GM12878 (cell line): ENCODE data around the gene SGCD. TPM values are rescaled to one million over a fixed set of nuclear protein-coding genes. Genes with fewer than 3 reads are reported as not detected.

Source experiments
- ATAC-seq: fragments of 200-7000 bp; cut with Tn5 transposase; 3 replicates; pipeline ENCODE4 v1.9.1; 2020; ENCODE audit warnings: mild to moderate bottlenecking, moderate library complexity
- BruUV-seq: library from RNA; stranded (reverse); fragments of 400-500 nt; replicated peaks from 2 replicates; lab custom pipeline; 2021; lab: Mats Ljungman, UMichigan
- CTCF ChIA-PET: fragments of 300-600 bp; sonication (Branson Sonifier 250); formaldehyde crosslinking; extraction: SDS; loops from one replicate; lab custom pipeline; 2021; ENCODE audit warnings: inconsistent platforms; lab: Yijun Ruan, JAX
- POLR2A ChIA-PET: fragments of 350-600 bp; formaldehyde crosslinking; extraction: SDS; loops from one replicate; lab custom pipeline; 2021; ENCODE audit warnings: inconsistent platforms; lab: Charles Lee
- RAD21 ChIA-PET: fragments of 300-600 bp; sonication (Branson Sonifier 250); formaldehyde crosslinking; loops from one replicate; lab custom pipeline; 2023; ENCODE audit warnings: antibody characterized with exemption; ENCODE audit not compliant: unreplicated experiment; lab: Charles Lee
- SMC1A ChIA-PET: fragments of 300-600 bp; sonication (Branson Sonifier 250); formaldehyde crosslinking; loops from one replicate; lab custom pipeline; 2023; ENCODE audit not compliant: unreplicated experiment, uncharacterized antibody; lab: Charles Lee
- DNase-seq: peaks from one replicate; pipeline ENCODE4 v3.0.0-alpha.2; 2011; ENCODE audit warnings: low read depth, low spot score
- FAIRE-seq: peaks from 3 replicates; lab custom pipeline; 2011; peaks lifted over from hg19 to GRCh38; lab: Jason Lieb, UNC
- H2AFZ ChIP-seq: 2 replicates; pipeline ENCODE4 v1.6.0; 2011; ENCODE audit warnings: low read depth, low read length, control low read depth; ENCODE audit not compliant: control insufficient read depth
- H3K27ac ChIP-seq: 2 replicates; pipeline ENCODE4 v1.5.1; 2011; ENCODE audit warnings: control low read depth; ENCODE audit not compliant: control insufficient read depth, insufficient read depth
- H3K27me3 ChIP-seq, 2 experiments: replicated peaks in 1 of 2; 2 replicates each; pipeline versions ENCODE4 v1.6.0 to v1.6.1; 2011; ENCODE audit warnings: low read length in 1 of 2; ENCODE audit not compliant: control insufficient read depth in 2 of 2, insufficient read depth in 2 of 2
- H3K36me3 ChIP-seq, 2 experiments: 2 replicates each; pipeline ENCODE4 v1.5.1; 2011; ENCODE audit warnings: low read length in 1 of 2; ENCODE audit not compliant: control insufficient read depth in 2 of 2, insufficient read depth in 2 of 2
- H3K4me1 ChIP-seq: 2 replicates; pipeline ENCODE4 v1.6.1; 2011; ENCODE audit warnings: mild to moderate bottlenecking, low read length, moderate library complexity, mixed read lengths; ENCODE audit not compliant: control insufficient read depth, insufficient read depth
- H3K4me2 ChIP-seq: 2 replicates; pipeline ENCODE4 v1.6.0; 2011; ENCODE audit warnings: control low read depth; ENCODE audit not compliant: control insufficient read depth, insufficient read depth
- H3K4me3 ChIP-seq: fragments of 200-600 bp; sonication (generic); 2 replicates; pipeline ENCODE4 v1.5.1; 2016
- H3K79me2 ChIP-seq: 2 replicates; pipeline ENCODE4 v1.6.0; 2011; ENCODE audit warnings: low read length; ENCODE audit not compliant: control insufficient read depth, insufficient read depth
- H3K9ac ChIP-seq: 2 replicates; pipeline ENCODE4 v1.8.0; 2011; ENCODE audit warnings: low read length, control low read depth, mixed read lengths; ENCODE audit not compliant: control insufficient read depth, insufficient read depth
- H3K9me3 ChIP-seq: replicated peaks from 3 replicates; pipeline ENCODE4 v1.5.1; 2011; ENCODE audit warnings: mild to moderate bottlenecking, low read length; ENCODE audit not compliant: control insufficient read depth, insufficient read depth
- H4K20me1 ChIP-seq: 2 replicates; pipeline ENCODE4 v1.6.0; 2011; ENCODE audit not compliant: control insufficient read depth, insufficient read depth
- BCLAF1 ChIP-seq: fragments of 450-650 bp; IDR thresholded peaks from 2 replicates; pipeline ENCODE4 v1.6.1; 2017; ENCODE audit warnings: antibody characterized with exemption, mild to moderate bottlenecking, moderate library complexity
- BRCA1 ChIP-seq: IDR thresholded peaks from 2 replicates; pipeline ENCODE4 v1.6.1; 2011; ENCODE audit warnings: low read depth, low read length, improper control_type of control experiment
- CHD1 ChIP-seq: IDR thresholded peaks from 2 replicates; pipeline ENCODE4 v1.6.1; 2012; ENCODE audit warnings: low read depth, low read length, improper control_type of control experiment
- ELK1 ChIP-seq: IDR thresholded peaks from 2 replicates; pipeline ENCODE4 v1.6.1; 2012; ENCODE audit warnings: low read depth, low read length, improper control_type of control experiment
- GABPA ChIP-seq: IDR thresholded peaks from 2 replicates; pipeline ENCODE4 v1.6.1; 2014; ENCODE audit warnings: antibody characterized with exemption, low read depth, mild to moderate bottlenecking, inconsistent platforms
- MEF2B ChIP-seq: fragments of 450-650 bp; IDR thresholded peaks from 2 replicates; pipeline ENCODE4 v1.6.1; 2018; ENCODE audit warnings: mild to moderate bottlenecking, moderate library complexity; ENCODE audit not compliant: partially characterized antibody, poor library complexity, severe bottlenecking
- NBN ChIP-seq: fragments of 450-650 bp; IDR thresholded peaks from 2 replicates; pipeline ENCODE4 v1.6.1; 2016
- RBBP5 ChIP-seq: fragments of 200-600 bp; sonication (generic); conservative IDR thresholded peaks from 2 replicates; pipeline ENCODE4 v1.6.1; 2016
- SPI1 ChIP-seq: IDR thresholded peaks from 2 replicates; pipeline ENCODE4 v1.6.1; 2011; ENCODE audit warnings: low read depth, mild to moderate bottlenecking, low read length, moderate library complexity, borderline replicate concordance; ENCODE audit not compliant: insufficient read depth
- TCF7 ChIP-seq: IDR thresholded peaks from 2 replicates; pipeline ENCODE4 v1.6.1; 2014; ENCODE audit warnings: antibody characterized with exemption, borderline replicate concordance
- YY1 ChIP-seq: IDR thresholded peaks from 2 replicates; pipeline ENCODE4 v1.6.1; 2011; ENCODE audit warnings: low read depth, mild to moderate bottlenecking, low read length
- ZNF274 ChIP-seq: IDR thresholded peaks from one replicate; pipeline ENCODE4 v1.8.0; 2011; ENCODE audit not compliant: insufficient read length, insufficient read depth
- WGBS: methylation state at CpG from one replicate; pipeline ENCODE4 v1.1.6; 2016; ENCODE audit warnings: low lambda C conversion rate; ENCODE audit not compliant: insufficient replicate concordance, insufficient coverage; ENCODE audit errors: missing lambda C conversion rate; 5-methylcytosine and 5-hydroxymethylcytosine counted together
- in situ Hi-C: fragments of 300-500 bp; cut with MboI; formaldehyde crosslinking; loops from 9 replicates; pipeline ENCODE4 v1.14.3; 2018; ENCODE audit warnings: mixed read lengths
- intact Hi-C: fragments of 100-400 bp; cut with micrococcal nuclease; formaldehyde crosslinking; loops from one replicate; pipeline ENCODE4 v1.14.2; 2022; ENCODE audit not compliant: unreplicated experiment
- polyA plus RNA-seq, 11 experiments: library from polyadenylated mRNA; depleted of rRNA in 4 of 11; unstranded in 6 of 11; stranded (reverse) in 5 of 11; fragments of >200 nt; fragmentation: Nextera tagmentation in 4 of 11; fragmentation: Illumina TruSeq in 1 of 11; extraction: Ambion mirVana in 4 of 11; extraction: Trizol in 1 of 11; gene quantifications; 1 replicate in 1 of 11; 2 replicates in 10 of 11; pipeline versions ENCODE4 v1.2.1 to v1.2.3, GENCODE V29; 2011 to 2016; ENCODE audit warnings: inconsistent platforms in 2 of 11, missing spikeins in 2 of 11, low read depth in 1 of 11
- total RNA-seq, 4 experiments: library from RNA; depleted of rRNA in 3 of 4; stranded (reverse); fragments of >200 nt in 3 of 4; fragmentation: Illumina TruSeq in 1 of 4; extraction: Trizol in 1 of 4; gene quantifications; 2 replicates each; pipeline versions ENCODE4 v1.2.1 to v1.2.3, GENCODE V29; 2013 to 2021
- TF ChIP-seq, protein P1 (sequence below): fragments of 450-650 bp; IDR thresholded peaks from 2 replicates; pipeline ENCODE4 v1.6.1; 2018; ENCODE audit warnings: borderline replicate concordance, mild to moderate bottlenecking; ENCODE audit not compliant: partially characterized antibody
- TF ChIP-seq, protein P2 (sequence below), 3 experiments: IDR thresholded peaks in 2 of 3; conservative IDR thresholded peaks in 1 of 3; 2 replicates each; pipeline ENCODE4 v1.5.1; 2011; ENCODE audit warnings: low read depth in 3 of 3, low read length in 3 of 3, mild to moderate bottlenecking in 3 of 3, control low read depth in 2 of 3, moderate library complexity in 2 of 3, inconsistent platforms in 1 of 3, mixed read lengths in 1 of 3; ENCODE audit not compliant: control insufficient read depth in 2 of 3, insufficient read depth in 1 of 3; ENCODE audit errors: extremely low read depth in 1 of 3
- TF ChIP-seq, protein P3 (sequence below): fragments of 450-650 bp; IDR thresholded peaks from 2 replicates; pipeline ENCODE4 v1.6.1; 2014; ENCODE audit warnings: mild to moderate bottlenecking

Gene SGCD
- total and polyA plus RNA-seq, 10 of the 15 experiments (the other 5 are each of a cell fraction or from before 2014, with no cell fraction given), result 0.06 TPM; not detected in 9

DNA sequence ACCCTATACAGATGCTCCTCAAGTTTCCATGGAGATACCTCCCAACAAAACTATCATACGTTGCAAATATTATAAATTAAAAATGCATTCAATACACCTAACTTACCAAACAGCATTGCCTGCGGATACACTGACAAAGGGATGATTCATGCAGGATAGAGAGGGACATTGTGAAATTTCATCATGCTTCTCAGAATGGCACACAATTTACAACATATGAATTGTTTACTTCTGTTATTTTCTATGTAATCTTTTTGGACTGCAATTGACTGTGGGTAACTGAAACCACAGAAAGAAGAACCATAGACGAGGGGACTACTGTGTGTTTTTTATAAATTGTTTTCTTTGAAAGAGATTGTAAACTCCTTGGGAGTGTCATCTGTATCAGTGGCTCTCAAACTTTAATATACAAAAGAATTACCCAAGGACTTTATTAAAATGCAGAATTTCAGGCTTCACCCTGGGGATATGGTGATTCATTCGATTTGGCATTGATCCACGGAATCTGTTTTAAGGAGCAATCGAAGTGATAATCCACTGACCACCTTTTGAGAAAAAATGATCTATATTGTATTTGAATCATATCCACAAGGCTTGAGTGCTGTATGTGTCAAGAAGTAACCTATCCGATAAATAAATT lies 146.4 kb downstream of the SGCD start:
- ChIA-PET RAD21 (no interaction called here), CTCF (no interaction called here), POLR2A (no interaction called here), SMC1A (no interaction called here)
- no peak overlapping the region for H3K9ac ChIP-seq
- H3K27me3 ChIP-seq, result no peaks in the 10 kb centered on the region
- ATAC-seq (no peak; the same call in 2 of the 3 replicates), DNase-seq (no peak), FAIRE-seq (no peak)
- no peak overlapping the region for H2AFZ ChIP-seq
- H4K20me1 ChIP-seq, result no peaks in the 10 kb centered on the region
- no peak overlapping the region for H3K4me2 ChIP-seq
- BruUV-seq, result no TSS peak
- no peaks in the 10 kb centered on the region for H3K9me3 ChIP-seq
- no peaks in the 10 kb centered on the region for H3K79me2 ChIP-seq
- in situ Hi-C loops (no loop called here), intact Hi-C loops (no loop called here)
- H3K27ac ChIP-seq, result no peak overlapping the region
- no peaks in the 10 kb centered on the region for H3K4me1 ChIP-seq
- H3K36me3 ChIP-seq, result no peaks in the 10 kb centered on the region
- 15% methylated on average over 7 of the region's 7 CpGs for WGBS
- no peak overlapping the region for H3K4me3 ChIP-seq
- TF ChIP-seq BRCA1 (no peak), BCLAF1 (no peak), SPI1 (no peak), RBBP5 (no peak), TCF7 (no peak), ELK1 (no peak), GABPA (no peak), ZNF274 (no peak), MEF2B (no peak), CHD1 (no peak), NBN (no peak), YY1 (no peak)
- TF ChIP-seq, protein P1, sequence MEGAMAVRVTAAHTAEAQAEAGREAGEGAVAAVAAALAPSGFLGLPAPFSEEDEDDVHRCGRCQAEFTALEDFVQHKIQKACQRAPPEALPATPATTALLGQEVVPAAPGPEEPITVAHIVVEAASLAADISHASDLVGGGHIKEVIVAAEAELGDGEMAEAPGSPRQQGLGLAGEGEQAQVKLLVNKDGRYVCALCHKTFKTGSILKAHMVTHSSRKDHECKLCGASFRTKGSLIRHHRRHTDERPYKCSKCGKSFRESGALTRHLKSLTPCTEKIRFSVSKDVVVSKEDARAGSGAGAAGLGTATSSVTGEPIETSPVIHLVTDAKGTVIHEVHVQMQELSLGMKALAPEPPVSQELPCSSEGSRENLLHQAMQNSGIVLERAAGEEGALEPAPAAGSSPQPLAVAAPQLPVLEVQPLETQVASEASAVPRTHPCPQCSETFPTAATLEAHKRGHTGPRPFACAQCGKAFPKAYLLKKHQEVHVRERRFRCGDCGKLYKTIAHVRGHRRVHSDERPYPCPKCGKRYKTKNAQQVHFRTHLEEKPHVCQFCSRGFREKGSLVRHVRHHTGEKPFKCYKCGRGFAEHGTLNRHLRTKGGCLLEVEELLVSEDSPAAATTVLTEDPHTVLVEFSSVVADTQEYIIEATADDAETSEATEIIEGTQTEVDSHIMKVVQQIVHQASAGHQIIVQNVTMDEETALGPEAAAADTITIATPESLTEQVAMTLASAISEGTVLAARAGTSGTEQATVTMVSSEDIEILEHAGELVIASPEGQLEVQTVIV, result no peak
- TF ChIP-seq, protein P2, sequence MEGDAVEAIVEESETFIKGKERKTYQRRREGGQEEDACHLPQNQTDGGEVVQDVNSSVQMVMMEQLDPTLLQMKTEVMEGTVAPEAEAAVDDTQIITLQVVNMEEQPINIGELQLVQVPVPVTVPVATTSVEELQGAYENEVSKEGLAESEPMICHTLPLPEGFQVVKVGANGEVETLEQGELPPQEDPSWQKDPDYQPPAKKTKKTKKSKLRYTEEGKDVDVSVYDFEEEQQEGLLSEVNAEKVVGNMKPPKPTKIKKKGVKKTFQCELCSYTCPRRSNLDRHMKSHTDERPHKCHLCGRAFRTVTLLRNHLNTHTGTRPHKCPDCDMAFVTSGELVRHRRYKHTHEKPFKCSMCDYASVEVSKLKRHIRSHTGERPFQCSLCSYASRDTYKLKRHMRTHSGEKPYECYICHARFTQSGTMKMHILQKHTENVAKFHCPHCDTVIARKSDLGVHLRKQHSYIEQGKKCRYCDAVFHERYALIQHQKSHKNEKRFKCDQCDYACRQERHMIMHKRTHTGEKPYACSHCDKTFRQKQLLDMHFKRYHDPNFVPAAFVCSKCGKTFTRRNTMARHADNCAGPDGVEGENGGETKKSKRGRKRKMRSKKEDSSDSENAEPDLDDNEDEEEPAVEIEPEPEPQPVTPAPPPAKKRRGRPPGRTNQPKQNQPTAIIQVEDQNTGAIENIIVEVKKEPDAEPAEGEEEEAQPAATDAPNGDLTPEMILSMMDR (IDR thresholded peaks at IDR 0.05 in 2 of 3, conservative IDR thresholded peaks at IDR 0.05 in 1 of 3; ENCODE audit: control insufficient read depth in 2 of 3, extremely low read depth in 1 of 3, insufficient read depth in 1 of 3, low read depth in 3 of 3, low read length in 3 of 3), result no peak
- TF ChIP-seq, protein P3, sequence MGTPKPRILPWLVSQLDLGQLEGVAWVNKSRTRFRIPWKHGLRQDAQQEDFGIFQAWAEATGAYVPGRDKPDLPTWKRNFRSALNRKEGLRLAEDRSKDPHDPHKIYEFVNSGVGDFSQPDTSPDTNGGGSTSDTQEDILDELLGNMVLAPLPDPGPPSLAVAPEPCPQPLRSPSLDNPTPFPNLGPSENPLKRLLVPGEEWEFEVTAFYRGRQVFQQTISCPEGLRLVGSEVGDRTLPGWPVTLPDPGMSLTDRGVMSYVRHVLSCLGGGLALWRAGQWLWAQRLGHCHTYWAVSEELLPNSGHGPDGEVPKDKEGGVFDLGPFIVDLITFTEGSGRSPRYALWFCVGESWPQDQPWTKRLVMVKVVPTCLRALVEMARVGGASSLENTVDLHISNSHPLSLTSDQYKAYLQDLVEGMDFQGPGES, result no peak
